MM.1S (cell line): ENCODE data around the gene NME4.

Experiments used
- DNase-seq: peaks from one replicate; pipeline ENCODE4 v3.0.0-alpha.2; 2015
- H2AFZ ChIP-seq: fragments of 300-600 bp; sonication (generic); 2 replicates; pipeline ENCODE4 v1.6.0; 2016; ENCODE audit warnings: antibody characterized with exemption, low read length
- H3F3A ChIP-seq: fragments of 300-600 bp; sonication (generic); 2 replicates; pipeline ENCODE4 v1.6.1; 2016; ENCODE audit warnings: mild to moderate bottlenecking, antibody characterized with exemption, low read length, moderate library complexity, mixed read lengths; ENCODE audit not compliant: insufficient read depth
- H3K27ac ChIP-seq: fragments of 300-600 bp; sonication (generic); 2 replicates; pipeline ENCODE4 v1.5.1; 2016; ENCODE audit warnings: mild to moderate bottlenecking, low read length
- H3K27me3 ChIP-seq: fragments of 300-600 bp; sonication (generic); replicated peaks from 2 replicates; pipeline ENCODE4 v1.6.0; 2016; ENCODE audit warnings: low read length; ENCODE audit not compliant: insufficient read depth
- H3K36me3 ChIP-seq: fragments of 300-600 bp; sonication (generic); replicated peaks from 2 replicates; pipeline ENCODE4 v1.6.1; 2016; ENCODE audit warnings: mild to moderate bottlenecking, low read length, mixed read lengths; ENCODE audit not compliant: insufficient read depth
- H3K4me1 ChIP-seq: fragments of 300-600 bp; sonication (generic); 2 replicates; pipeline ENCODE4 v1.6.1; 2016; ENCODE audit warnings: low read length, mixed read lengths
- H3K4me2 ChIP-seq: fragments of 300-600 bp; sonication (generic); 2 replicates; pipeline ENCODE4 v1.6.0; 2016; ENCODE audit warnings: low read depth, low read length
- H3K4me3 ChIP-seq: fragments of 300-600 bp; sonication (generic); 2 replicates; pipeline ENCODE4 v1.5.1; 2016; ENCODE audit warnings: low read length, mixed read lengths
- H3K79me2 ChIP-seq: fragments of 300-600 bp; sonication (generic); 2 replicates; pipeline ENCODE4 v1.6.1; 2016; ENCODE audit warnings: mixed run types, low read length, mixed read lengths
- H3K9ac ChIP-seq: fragments of 300-600 bp; sonication (generic); 2 replicates; pipeline ENCODE4 v1.6.1; 2016; ENCODE audit warnings: low read length, mixed read lengths
- H3K9me2 ChIP-seq: fragments of 300-600 bp; sonication (generic); replicated peaks from 2 replicates; pipeline ENCODE4 v1.6.1; 2016; ENCODE audit warnings: mild to moderate bottlenecking, low read length, mixed read lengths; ENCODE audit not compliant: insufficient read depth
- H3K9me3 ChIP-seq: fragments of 300-600 bp; sonication (generic); replicated peaks from 2 replicates; pipeline ENCODE4 v1.6.1; 2016; ENCODE audit warnings: mild to moderate bottlenecking, low read length, mixed read lengths; ENCODE audit not compliant: insufficient read depth
- H4K20me1 ChIP-seq: fragments of 300-600 bp; sonication (generic); 2 replicates; pipeline ENCODE4 v1.6.1; 2016; ENCODE audit warnings: mild to moderate bottlenecking, low read length, moderate library complexity, mixed read lengths; ENCODE audit not compliant: insufficient read depth
- CTCF ChIP-seq: fragments of 300-600 bp; sonication (generic); IDR thresholded peaks from 2 replicates; pipeline ENCODE4 v1.5.1; 2016; ENCODE audit warnings: antibody characterized with exemption, low read length, mixed read lengths
- EZH2 ChIP-seq: fragments of 300-600 bp; sonication (generic); optimal IDR thresholded peaks from 2 replicates; pipeline ENCODE3; 2017; ENCODE audit warnings: low read depth, mild to moderate bottlenecking, antibody characterized with exemption, low read length, mixed read lengths
- EZH2phosphoT487 ChIP-seq: fragments of 300-600 bp; sonication (generic); IDR thresholded peaks from 2 replicates; pipeline ENCODE4 v1.6.1; 2018; ENCODE audit warnings: antibody characterized with exemption, low read length

NME4 gene

GRCh38 chr16:350203-350602, 46.8 kb upstream of the NME4 start:
- Histone ChIP-seq H3K4me2 (no peak overlapping the region), H3K4me1 (no peaks in the 10 kb centered on the region; the same call in 1 of the 2 replicates), H3K27ac (no peak overlapping the region), H3K36me3 (0 out of 2 replicates have a peak, but pooled peaks cover 7% of the 10 kb centered on the region), H3K9ac (no peak overlapping the region), H3K4me3 (no peak overlapping the region), H3F3A (no peaks in the 10 kb centered on the region), H3K9me2 (no peaks in the 10 kb centered on the region), H2AFZ (no peak overlapping the region), H3K79me2 (peaks cover 65% of the 10 kb centered on the region), H3K27me3 (no peaks in the 10 kb centered on the region), H3K9me3 (no peaks in the 10 kb centered on the region), H4K20me1 (no peaks in the 10 kb centered on the region)
- no peak for DNase-seq
- TF ChIP-seq EZH2phosphoT487 (no peak), EZH2 (no peak), CTCF (no peak)

- Histone ChIP-seq H3F3A (no peaks in the 10 kb centered on the region), H3K9me2 (no peaks in the 10 kb centered on the region), H3K4me1 (no peaks in the 10 kb centered on the region; the same call in 1 of the 2 replicates), H4K20me1 (no peaks in the 10 kb centered on the region), H3K9ac (peak overlapping the region; percentile 74), H3K4me2 (peak overlapping the region; percentile 82), H3K4me3 (peak overlapping the region; percentile 75), H3K27me3 (no peaks in the 10 kb centered on the region; the same call in 1 of the 2 replicates), H3K36me3 (0 out of 2 replicates have a peak, but pooled peaks cover 4% of the 10 kb centered on the region), H3K79me2 (peaks cover 48% of the 10 kb centered on the region), H3K9me3 (no peaks in the 10 kb centered on the region), H3K27ac (no peak overlapping the region), H2AFZ (peak overlapping the region; percentile 48; the same call in 1 of the 2 replicates)
- DNase-seq, result peak; percentile 14
- no peak for TF ChIP-seq CTCF
- TF ChIP-seq EZH2phosphoT487, result no peak
Observed at GRCh38 chr16:351804-352520, 45.0 kb upstream of the NME4 start.

GRCh38 chr16:352547-353403, 44.2 kb upstream of the NME4 start, which contains the start of gene AXIN1:
Gene AXIN1, minus strand, starts transcription at chr16:352723. Its CDS starts 5,698 bp downstream, at chr16:347025.
- Histone ChIP-seq H3K9ac (peak within 1 kb of the TSS; percentile 74), H3K4me1 (no peaks in the 10 kb centered on the region; the same call in 1 of the 2 replicates), H2AFZ (peak within 1 kb of the TSS; percentile 48; the same call in 1 of the 2 replicates), H3K9me3 (no peaks in the 10 kb centered on the region), H3K79me2 (peaks cover 40% of the 10 kb centered on the region), H3K9me2 (no peaks in the 10 kb centered on the region), H4K20me1 (no peaks in the 10 kb centered on the region), H3K4me3 (peak within 1 kb of the TSS; percentile 75), H3K36me3 (0 out of 2 replicates have a peak, but pooled peaks cover 4% of the 10 kb centered on the region), H3K4me2 (peak within 1 kb of the TSS; percentile 82), H3K27ac (no peak within 1 kb of the TSS), H3F3A (no peaks in the 10 kb centered on the region), H3K27me3 (no peaks in the 10 kb centered on the region; the same call in 1 of the 2 replicates)
- DNase-seq, result peak; percentile 98
- TF ChIP-seq CTCF (peak; percentile 21), EZH2phosphoT487 (no peak)
